HepG2 (cell line): Measurements from ENCODE around the gene TPI1. TPM values are rescaled to one million over a fixed set of nuclear protein-coding genes. Genes with fewer than 3 reads are reported as not detected.

ENCODE experiments used
- ARID3A ChIP-seq: IDR thresholded peaks from 2 replicates; pipeline ENCODE4 v1.6.1; 2012; ENCODE audit warnings: low read depth, low read length, improper control_type of control experiment
- ARID4A ChIP-seq: sonication (generic); formaldehyde crosslinking; IDR thresholded peaks from 2 replicates; pipeline ENCODE4 v1.5.0; 2020; ENCODE audit warnings: mild to moderate bottlenecking, missing genetic modification reagents, borderline replicate concordance
- CCDC6 ChIP-seq: sonication (generic); formaldehyde crosslinking; IDR thresholded peaks from 2 replicates; pipeline ENCODE4 v1.8.1; 2022; ENCODE audit warnings: mild to moderate bottlenecking, missing genetic modification reagents, moderate library complexity
- CEBPG ChIP-seq: IDR thresholded peaks from 2 replicates; pipeline ENCODE4 v1.6.1; 2016
- CREM ChIP-seq, 2 experiments: sonication (generic) in 1 of 2; formaldehyde crosslinking in 1 of 2; IDR thresholded peaks; 2 replicates each; pipeline versions ENCODE4 v1.4.0 to v1.6.1; 2016 to 2020; ENCODE audit warnings: antibody characterized with exemption in 1 of 2, mild to moderate bottlenecking in 1 of 2, missing genetic modification reagents in 1 of 2
- EHMT2 ChIP-seq: fragments of 200-600 bp; sonication (generic); IDR thresholded peaks from 2 replicates; pipeline ENCODE4 v1.7.0; 2017; ENCODE audit warnings: antibody characterized with exemption, low read depth, low read length, borderline replicate concordance
- GATAD1 ChIP-seq: IDR thresholded peaks from 2 replicates; pipeline ENCODE4 v1.6.1; 2016; ENCODE audit warnings: missing genetic modification reagents, missing compliant biosample characterization
- GLI4 ChIP-seq: sonication (generic); formaldehyde crosslinking; IDR thresholded peaks from 2 replicates; pipeline ENCODE4 v1.5.1; 2020; ENCODE audit warnings: missing genetic modification reagents, mild to moderate bottlenecking, moderate library complexity, borderline replicate concordance
- IKZF1 ChIP-seq: fragments of 450-650 bp; IDR thresholded peaks from 2 replicates; pipeline ENCODE4 v1.7.1; 2016
- ISL2 ChIP-seq: sonication (generic); formaldehyde crosslinking; IDR thresholded peaks from 2 replicates; pipeline ENCODE4 v1.5.0; 2020; ENCODE audit warnings: missing genetic modification reagents
- KDM5B ChIP-seq: sonication (generic); formaldehyde crosslinking; IDR thresholded peaks from 2 replicates; pipeline ENCODE4 v1.4.0; 2020; ENCODE audit warnings: missing genetic modification reagents, mild to moderate bottlenecking, borderline replicate concordance
- PHB2 ChIP-seq: fragments of 450-650 bp; IDR thresholded peaks from 2 replicates; pipeline ENCODE4 v1.6.1; 2018; ENCODE audit not compliant: partially characterized antibody
- TIGD3 ChIP-seq: sonication (generic); formaldehyde crosslinking; IDR thresholded peaks from 2 replicates; pipeline ENCODE4 v1.5.1; 2020; ENCODE audit warnings: mild to moderate bottlenecking, missing genetic modification reagents, borderline replicate concordance
- ZMYM3 ChIP-seq: sonication (generic); formaldehyde crosslinking; IDR thresholded peaks from 2 replicates; pipeline ENCODE4 v1.5.1; 2020; ENCODE audit warnings: mild to moderate bottlenecking, missing genetic modification reagents
- ZNF414 ChIP-seq: sonication (generic); formaldehyde crosslinking; IDR thresholded peaks from 2 replicates; pipeline ENCODE4 v1.5.0; 2020; ENCODE audit warnings: missing genetic modification reagents
- ZNF672 ChIP-seq: sonication (generic); formaldehyde crosslinking; IDR thresholded peaks from 2 replicates; pipeline ENCODE4 v1.8.1; 2022; ENCODE audit warnings: missing genetic modification reagents
- ZNF772 ChIP-seq: sonication (generic); formaldehyde crosslinking; IDR thresholded peaks from 2 replicates; pipeline ENCODE4 v1.5.0; 2020; ENCODE audit warnings: mild to moderate bottlenecking, missing genetic modification reagents
- ZNF850 ChIP-seq: sonication (generic); formaldehyde crosslinking; conservative IDR thresholded peaks from 2 replicates; pipeline ENCODE4 v1.9.0; 2021; ENCODE audit warnings: mild to moderate bottlenecking, missing genetic modification reagents
- ZNF883 ChIP-seq: sonication (generic); formaldehyde crosslinking; IDR thresholded peaks from 2 replicates; pipeline ENCODE4 v1.5.1; 2020; ENCODE audit warnings: mild to moderate bottlenecking, missing genetic modification reagents; ENCODE audit errors: not compliant biosample characterization
- ZSCAN9 ChIP-seq: IDR thresholded peaks from 2 replicates; pipeline ENCODE4 v1.6.1; 2016; ENCODE audit warnings: borderline replicate concordance
- polyA plus RNA-seq, 8 experiments: library from polyadenylated mRNA; depleted of rRNA in 3 of 8; stranded (reverse) in 7 of 8; unstranded in 1 of 8; fragments of >200 nt; fragmentation: Illumina TruSeq in 4 of 8; extraction: Trizol in 4 of 8; gene quantifications; 2 replicates each; pipeline versions ENCODE4 v1.2.1 to v1.2.3, GENCODE V29; 2011 to 2016; ENCODE audit warnings: low read depth in 4 of 8, missing spikeins in 1 of 8, mixed read lengths in 1 of 8; ENCODE audit not compliant: insufficient read depth in 1 of 8
- total RNA-seq, 5 experiments: library from RNA; depleted of rRNA; stranded (reverse); fragments of >200 nt; fragmentation: Illumina TruSeq; extraction: Trizol; gene quantifications; 2 replicates each; pipeline ENCODE4 v1.2.3, GENCODE V29; 2016; ENCODE audit warnings: low read depth in 1 of 5

Gene TPI1
- total and polyA plus RNA-seq, 2 of the 13 experiments (the other 11 are each of a cell fraction or from before 2014, with no cell fraction given), result 945 to 2,535 TPM

GRCh38 chr12:6828781-6829535, 38.4 kb upstream of the TPI1 start (continued):
- TF ChIP-seq ARID3A, result no peak
- TF ChIP-seq EHMT2, result no peak
- TF ChIP-seq GATAD1 (CRISPR knock-in tag), result peak; percentile 28; the same call in 1 of the 2 replicates
- peak; percentile 38; the same call in 1 of the 2 replicates for TF ChIP-seq GLI4 (CRISPR knock-in tag)
- no peak for TF ChIP-seq ZSCAN9 (CRISPR knock-in tag)
- TF ChIP-seq ZNF883, result peak; percentile 61
- TF ChIP-seq ZNF414 (CRISPR knock-in tag), result no peak
- peak; percentile 41; the same call in 1 of the 2 replicates for TF ChIP-seq ZMYM3
- TF ChIP-seq PHB2, result no peak
- no peak for TF ChIP-seq IKZF1
- peak; percentile 90; the same call in 1 of the 2 replicates for TF ChIP-seq ZNF850
- 0 out of 2 replicates have a peak, but pooled peaks have one; percentile 42 for TF ChIP-seq CREM (IDR thresholded peaks at IDR 0.05)
- TF ChIP-seq CREM (CRISPR knock-in tag; IDR thresholded peaks at IDR 0.05), result 0 out of 2 replicates have a peak, but pooled peaks have one; percentile 19
- TF ChIP-seq CEBPG, result no peak
- TF ChIP-seq KDM5B (CRISPR knock-in tag), result peak; percentile 70
- TF ChIP-seq ZNF772, result peak; percentile 47; the same call in 1 of the 2 replicates
- no peak for TF ChIP-seq ISL2 (CRISPR knock-in tag)
- TF ChIP-seq TIGD3 (CRISPR knock-in tag), result no peak
- TF ChIP-seq ZNF672 (CRISPR knock-in tag), result no peak
- TF ChIP-seq ARID4A (CRISPR knock-in tag), result peak; percentile 76
- no peak for TF ChIP-seq CCDC6 (CRISPR knock-in tag)
